NCI-H446 (cell line): ENCODE measurements around the gene TASOR2.

ENCODE experiments used
- DNase-seq, 2 experiments: peaks; one replicate each; lab custom pipeline; 2025; lab: John Stamatoyannopoulos, UW

The TASOR2 gene, protein sequence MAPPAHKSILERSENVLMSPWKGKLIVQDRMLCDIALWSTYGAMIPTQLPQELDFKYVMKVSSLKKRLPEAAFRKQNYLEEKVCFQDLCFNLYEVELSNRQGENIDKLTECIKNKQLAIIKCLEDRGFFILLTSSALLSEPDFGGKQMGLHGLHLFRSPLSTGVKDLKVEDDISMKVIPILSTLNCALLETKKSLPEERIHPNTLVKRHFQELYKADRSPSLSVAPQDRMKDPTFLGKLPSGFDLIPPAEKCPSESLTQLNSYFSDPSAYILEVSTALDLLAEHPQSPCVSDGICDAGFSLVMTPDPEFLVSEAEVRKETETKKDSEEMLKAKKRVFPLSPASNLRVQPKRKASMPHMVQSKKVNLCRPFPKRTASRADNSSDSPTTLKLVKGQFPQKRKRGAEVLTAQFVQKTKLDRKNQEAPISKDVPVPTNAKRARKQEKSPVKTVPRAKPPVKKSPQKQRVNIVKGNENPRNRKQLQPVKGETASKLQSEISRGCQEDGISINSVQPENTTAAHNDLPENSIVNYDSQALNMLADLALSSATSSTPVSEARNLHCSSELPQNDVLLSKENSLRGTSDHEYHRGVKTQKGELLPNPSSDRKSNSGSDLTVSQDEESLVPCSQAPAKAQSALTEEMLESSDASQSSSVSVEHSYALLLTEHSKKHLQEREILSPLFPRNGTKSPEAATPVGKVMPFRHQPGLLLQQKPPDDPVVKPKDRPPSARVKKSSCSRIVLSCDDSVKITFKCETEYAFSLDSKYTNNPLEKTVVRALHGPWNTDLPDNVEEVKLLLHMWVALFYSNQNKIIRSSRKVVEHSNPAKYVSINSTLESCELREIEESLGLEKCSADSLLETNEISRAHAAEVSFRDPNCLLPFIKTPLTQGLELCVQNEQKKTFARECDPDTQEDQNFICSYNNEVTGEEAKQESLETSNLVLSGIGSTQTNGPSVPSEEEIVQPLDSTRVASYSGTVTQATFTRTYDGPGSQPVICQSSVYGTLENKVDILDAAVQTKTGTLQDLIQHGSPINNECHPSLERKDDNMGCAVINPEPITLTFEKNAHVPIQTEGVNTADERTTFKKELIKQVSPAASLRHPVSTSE (N-terminal part only)

DNA sequence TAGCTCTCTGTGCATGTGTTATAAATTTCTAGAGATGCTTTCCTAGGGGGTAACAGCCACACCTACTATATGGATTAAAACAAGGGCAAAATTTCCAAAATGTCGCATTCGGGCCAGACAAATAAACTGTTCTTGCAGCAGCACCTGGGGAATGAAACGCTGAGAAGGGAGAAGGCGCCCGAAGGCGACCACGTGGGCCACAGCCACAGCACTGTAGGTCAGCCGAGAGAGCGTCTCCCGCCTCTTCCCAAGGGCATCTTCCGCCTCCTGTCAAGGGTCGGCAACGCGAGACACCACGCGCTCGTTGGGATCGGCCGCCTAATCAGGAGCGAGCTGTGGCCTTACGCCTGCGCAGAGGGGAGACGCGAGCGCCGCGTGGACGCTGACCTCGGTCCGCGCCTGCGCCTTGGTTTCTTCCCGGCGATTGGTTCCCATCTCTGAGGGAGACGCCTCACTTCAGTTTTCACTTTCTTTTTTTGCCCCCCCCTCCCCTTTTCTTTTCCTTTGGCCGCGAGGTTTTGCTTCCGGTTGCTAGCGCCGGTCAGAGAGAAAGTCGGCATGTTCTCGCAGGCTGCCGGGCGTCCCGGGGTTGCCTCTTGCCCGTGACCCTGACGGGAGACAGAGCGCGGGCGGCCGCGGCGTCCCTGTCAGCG, at the start of gene TASOR2:
TASOR2 (plus strand) TSS at position 521 of the 653 bp plus-strand sequence. CDS start 35,805 bp downstream, outside the sequence.
- peak; percentile 91 to 98 for DNase-seq

DNA sequence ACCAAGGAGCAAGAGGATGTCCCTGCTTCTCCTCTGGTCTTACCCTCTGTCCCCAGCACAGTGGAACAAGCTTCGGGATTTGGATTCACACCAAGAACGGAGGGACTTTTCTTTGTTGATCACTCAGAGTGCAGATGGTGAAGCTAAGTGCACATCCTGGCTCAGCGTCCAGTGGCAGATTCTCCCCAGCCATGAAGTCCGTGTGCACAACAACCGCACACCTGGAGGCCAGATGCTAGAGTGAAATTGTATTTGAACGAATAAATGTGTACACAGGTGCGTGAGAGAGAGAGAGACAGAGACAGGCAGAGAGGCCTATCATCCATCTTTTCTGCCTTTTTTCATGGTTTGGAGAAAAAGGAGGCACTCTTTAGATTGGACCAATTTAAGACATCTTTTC, 49.7 kb upstream of the TASOR2 start:
- DNase-seq, result no peak

DNA sequence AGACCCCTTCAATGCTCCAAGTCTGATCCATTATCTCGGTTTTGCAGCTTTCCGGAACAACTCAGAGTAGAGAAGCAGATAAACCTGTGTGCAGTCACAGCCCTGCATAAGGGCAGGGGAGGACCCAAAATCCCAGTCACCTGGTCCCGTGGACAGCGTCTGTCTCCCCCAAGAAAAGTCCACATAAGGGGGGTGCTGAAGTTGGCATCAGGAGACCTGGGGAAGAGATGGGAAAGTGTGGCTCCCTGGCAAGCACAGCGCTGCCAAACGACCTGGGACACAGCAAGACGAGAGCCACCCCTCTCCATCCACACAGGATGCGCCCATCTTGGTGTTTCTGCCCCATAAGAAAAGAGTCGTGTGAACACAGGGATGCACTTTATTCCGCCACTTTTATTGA, 46.1 kb upstream of the TASOR2 start:
- no peak for DNase-seq

DNA sequence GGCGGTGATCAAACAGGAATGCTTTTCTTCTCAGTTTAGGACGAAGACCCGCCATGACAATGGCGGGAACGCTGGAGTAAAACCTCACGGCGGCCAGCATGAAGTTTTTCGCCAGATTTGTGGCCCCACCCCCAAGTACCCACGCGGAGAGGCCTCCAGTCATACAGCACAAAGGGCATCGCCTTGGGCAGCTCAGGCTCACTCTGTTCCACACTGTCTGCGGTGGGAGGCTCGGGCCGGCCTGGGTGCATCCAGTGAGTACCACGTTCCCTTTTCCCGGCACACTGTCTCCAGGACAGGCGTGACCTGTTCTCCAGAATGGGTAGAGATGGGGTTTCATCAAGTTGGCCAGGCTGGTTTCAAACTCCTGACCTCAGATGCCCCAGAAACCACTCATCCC, 45.6 kb upstream of the TASOR2 start:
- DNase-seq, result no peak

DNA sequence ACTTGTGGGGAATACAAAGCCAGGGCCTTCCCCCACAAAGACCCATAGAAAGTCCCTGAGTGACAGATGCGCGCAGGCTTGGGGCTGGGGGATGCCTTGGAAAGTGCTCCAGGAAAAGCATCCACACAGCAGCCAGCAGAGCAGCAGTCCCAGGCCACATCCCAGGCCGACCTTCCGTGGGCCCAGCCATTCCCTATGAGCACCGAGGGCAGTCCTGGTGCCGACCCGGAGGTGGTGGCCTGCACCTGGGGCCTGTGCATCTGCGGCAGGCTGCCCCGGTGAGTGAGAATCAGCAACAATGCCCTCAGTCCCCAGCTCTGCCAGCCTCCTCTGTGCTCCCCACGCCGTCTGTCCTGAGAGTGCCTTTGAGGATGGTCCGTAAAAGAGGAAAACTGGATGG, 44.6 kb upstream of the TASOR2 start:
- no peak for DNase-seq

DNA sequence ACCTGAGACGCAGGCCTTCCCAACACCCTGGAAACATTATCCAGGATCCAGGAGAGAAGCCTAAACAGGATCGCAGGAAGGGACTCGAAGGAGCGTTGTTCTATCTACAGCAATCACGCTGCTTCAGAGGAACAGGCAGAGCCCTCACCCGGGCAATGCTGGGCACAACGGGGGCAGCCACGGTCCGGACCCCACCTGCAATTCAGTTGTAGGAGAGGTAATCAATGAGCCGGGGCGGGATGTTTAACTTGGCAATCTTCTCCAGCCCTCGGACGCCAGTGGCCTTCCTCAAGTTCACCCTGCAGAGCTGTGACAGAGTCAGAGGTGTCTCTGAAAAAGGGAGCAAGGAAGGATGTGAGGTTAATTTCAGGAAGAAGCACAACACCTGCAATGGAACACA, 44.1 kb upstream of the TASOR2 start:
- no peak for DNase-seq

DNA sequence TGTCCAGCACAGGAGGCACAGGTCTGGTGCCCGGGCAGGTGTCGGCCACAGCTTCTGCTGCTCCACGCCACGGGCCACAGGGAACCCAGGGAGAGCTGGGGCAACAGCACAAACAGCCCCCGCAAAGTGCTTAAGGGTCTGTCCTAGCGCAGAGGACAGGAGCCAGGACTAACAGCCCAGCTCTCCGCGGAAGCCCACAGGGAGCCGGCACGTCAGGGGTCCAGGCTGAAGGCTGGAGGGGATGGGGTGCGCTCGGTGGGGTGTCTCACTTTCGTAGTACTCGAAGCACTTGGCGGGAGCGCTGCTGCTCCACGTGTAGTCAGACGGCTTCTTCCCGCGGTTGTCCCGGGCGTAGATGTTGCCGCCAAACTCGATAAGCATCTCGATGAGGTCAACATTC, 43.1 kb upstream of the TASOR2 start:
- DNase-seq, result no peak

DNA sequence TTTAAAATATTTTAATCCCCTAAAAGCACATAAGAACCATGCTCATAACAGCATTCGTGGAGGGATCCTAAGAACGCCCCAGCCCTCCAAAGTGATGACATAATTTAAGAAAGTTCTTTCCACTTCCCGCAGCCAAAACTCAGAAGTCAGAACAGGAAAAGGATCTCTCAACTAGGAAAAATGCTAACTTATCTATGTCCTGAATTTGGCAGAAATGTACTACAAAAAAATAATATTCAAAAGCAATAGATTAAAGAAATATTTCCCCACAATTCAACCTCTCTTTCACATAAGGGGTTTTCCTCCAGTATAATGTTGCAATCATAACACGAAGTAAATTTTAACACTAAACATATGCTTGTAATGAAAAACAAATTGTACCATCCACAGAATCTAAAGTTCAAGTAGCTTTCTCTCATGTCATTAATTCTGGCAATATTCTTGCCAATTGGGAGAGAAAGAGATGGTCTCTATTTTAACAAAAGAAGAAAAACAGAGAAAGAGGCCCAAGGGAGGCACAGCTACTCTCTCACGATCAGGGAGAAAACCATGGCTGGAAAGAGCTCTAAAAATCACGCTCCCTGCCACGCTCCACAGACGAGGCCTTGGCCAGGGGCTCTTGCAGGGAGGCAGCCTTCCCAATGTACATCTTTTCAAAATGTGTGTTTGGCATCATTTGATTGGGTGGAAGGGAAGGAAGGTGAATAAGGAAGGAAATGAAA, 41.1 kb upstream of the TASOR2 start:
- no peak for DNase-seq

DNA sequence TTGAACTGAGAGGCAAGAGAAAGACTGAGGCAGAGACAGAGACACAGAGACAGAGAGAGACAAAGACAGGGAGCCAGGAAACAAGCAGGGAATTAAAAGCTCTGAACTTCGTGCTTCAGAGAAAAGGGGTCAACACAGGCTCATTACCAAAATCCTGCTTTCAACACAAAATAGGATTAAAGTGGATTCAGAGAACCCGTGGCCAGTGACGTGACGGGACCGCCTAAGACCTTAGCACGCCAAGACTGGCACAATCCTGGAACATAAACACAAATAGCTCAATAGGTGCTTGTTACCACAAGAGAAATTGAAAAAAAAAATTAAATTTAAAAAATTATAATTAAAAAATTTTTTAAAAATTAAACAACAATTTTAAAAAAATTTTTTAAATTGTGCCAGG, 39.7 kb upstream of the TASOR2 start:
- no peak for DNase-seq

DNA sequence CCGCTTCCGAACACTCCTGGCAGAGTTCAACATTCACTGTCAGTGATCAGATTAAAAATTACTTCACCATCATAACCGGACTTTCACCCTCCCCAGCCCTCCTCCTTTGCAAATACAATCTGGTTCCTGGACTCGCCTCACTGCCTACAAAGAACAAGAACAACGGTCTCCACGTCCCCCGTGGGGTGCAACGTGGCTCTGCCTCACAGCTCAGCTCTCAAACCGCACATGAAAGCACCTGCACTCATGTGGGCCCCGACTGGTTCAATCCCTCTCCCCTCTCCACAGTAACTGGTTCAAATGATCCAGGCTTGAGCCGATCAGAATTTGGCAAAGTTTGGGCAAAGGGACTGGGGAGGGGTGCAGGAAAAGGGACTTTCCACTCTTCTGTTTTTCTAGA, 39.3 kb upstream of the TASOR2 start:
- DNase-seq, result no peak

DNA sequence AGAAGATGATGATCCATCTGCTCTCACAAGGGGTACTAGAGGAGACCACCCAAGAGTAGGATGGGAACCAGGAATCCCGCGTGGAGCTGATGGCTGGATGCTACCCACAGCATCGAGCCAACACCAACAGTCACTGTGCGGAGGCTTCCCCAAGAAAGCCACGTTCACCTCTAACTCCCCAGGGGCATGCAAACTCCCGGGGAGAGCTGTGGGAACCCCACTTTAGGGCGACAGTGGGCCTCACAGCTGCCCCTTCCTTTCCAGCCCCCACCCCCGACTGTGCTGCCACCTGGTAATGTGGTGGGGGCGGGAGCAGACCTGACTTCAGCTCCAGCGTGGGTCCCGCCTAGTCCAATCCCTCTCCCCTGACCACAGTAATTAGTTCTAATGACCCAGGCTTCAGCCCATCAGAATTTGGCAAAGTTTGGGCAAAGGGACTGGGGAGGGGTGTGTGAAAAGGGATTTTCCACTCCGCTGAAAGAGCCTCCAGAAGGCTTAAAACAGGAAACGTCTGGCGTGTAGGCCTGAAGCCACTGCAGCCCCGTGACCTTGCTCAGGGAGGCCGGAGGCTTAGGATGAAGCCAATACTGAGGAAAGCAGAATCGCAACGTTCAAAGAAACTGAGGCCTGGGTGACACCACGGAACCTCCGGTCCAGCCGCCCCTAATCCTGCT, 38.6 kb upstream of the TASOR2 start:
- DNase-seq, result no peak

DNA sequence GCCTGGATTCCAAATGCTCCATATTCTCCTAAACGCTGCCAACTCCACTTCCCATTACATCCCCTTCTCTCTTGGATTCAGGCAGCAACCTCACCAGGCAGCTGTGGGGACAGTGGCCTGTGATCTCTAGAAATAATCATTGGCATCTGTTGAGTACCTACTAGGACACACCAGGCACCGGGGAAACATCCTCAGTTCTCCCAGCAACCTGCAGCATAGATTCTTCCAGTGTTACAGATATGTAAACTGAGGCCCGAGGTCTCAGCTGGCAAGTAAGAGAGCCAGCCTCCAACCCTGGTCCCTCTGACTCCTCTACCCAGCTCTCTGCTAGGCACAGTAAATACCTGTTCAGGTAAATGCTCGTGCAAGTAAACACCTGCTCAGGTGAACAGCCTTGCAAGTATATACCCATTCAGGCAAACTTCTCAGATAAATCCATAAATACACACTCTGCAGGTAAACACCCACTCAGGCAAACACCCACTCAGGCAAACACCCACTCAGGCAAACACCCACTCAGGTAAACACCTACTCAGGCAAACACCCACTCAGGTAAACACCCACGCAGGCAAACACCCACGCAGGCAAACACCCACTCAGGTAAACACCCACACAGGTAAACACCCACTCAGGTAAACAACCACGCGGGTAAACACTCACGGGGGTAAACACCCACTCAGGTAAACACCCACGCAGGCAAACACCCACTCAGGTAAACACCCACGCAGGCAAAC, 37.0 kb upstream of the TASOR2 start:
- no peak for DNase-seq

DNA sequence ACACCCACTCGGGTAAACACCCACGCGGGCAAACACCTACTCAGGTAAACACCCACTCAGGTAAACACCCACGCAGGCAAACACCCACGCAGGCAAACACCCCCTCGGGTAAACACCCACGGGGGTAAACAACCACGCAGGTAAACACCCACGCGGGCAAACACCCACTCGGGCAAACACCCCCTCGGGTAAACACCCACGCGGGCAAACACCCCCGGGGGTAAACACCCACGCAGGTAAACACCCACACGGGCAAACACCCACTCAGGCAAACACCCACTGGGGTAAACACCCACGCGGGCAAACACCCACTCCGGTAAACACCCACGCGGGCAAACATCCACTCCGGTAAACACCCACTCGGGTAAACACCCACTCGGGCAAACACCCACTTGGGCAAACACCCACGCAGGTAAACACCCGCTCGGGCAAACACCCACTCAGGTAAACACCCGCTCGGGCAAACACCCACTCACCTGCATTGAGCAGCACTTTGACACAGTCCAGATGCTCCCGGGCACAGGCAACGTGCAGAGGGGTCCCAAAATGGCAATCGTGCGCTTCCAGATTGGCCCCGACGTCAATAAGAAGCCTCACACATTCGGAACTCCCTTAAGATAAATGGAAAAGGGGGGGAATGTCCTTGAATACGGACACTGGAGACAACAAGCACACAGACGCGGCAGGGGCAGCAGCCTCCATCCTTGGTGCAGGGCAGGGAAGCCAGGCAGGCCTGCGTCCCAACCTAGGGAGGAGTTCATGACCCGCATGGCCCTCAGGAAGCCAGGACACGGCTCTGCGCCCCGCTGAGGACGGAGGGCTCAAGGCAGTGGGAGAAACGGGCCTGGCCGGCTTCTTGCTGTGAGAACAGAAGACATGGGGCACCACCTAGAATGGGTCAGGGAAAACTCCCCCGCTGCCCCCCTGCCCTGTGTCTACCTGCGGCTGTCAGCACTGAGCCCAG, 35.9 kb upstream of the TASOR2 start:
- DNase-seq, result no peak

DNA sequence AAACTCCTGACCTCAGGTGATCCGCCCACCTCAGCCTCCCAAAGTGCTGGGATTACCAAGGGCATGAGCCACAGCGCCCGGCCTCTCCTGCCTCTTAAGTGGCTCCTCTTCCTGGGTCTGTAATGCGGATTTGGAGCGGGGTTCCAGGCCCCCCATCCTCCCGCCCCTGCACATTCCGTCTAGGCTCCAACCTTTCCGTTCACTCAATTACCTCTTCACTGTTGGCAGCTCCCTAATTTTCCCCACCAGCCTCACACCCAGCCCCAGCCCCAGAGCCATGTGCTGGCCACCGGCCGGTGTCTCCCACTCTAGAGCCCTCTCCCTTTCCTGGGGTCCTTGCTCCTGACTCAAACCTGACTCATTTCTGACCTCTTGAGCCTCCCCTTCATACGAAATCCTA, 34.9 kb upstream of the TASOR2 start:
- DNase-seq, result no peak

DNA sequence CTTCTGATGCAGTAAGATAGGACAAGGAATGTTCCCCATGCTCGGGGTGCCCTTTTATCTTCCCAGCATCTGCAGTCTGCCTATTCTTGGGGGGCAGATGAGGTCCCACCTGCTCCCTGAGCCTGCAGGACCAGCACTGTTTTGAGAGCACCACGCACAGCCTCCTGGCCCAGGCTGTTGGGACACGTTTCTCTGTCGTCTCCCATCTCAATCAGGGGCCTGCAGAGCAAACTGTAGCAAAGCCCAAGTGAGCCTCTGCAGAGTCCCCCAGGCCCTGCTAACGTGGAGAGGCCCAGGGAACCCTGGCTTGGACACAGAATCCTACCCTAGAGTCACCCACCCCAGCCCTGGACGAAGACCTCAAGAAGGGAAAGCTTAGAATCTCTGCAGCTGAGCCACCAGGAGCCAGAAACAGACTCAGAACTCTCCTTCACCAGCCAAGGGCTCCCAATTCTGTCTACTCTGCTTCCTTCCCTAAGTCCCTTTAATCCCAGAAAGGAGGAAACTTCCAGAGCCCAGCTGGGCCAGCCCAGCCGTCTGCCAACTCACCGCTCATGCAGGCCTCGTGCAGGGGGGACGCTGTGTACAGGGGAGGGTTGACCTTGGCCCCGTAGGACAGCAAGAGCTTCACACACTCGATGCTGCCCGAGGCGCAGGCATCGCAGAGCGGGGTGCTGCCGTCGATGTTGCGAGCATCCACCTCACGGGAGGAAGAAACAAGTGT, 33.8 kb upstream of the TASOR2 start:
- DNase-seq, result no peak

DNA sequence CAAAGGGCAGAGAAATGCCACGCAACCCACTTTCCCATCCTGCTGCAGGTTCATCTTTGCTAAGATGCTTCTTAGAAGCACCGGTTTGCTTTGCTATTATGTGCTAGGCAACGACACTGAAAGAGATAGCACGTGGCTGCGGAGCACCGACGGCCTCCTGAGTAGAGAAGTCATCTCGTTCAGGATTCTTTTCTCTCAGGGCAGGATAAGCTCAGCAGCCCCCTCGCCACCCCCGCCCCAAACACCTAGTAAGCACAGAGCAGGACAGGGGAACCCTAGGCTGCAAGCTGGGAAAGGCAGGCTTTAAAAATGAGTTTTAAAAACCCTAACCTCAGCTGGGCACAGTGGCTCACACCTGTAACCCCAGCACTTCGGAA, 33.3 kb upstream of the TASOR2 start:
- no peak for DNase-seq

DNA sequence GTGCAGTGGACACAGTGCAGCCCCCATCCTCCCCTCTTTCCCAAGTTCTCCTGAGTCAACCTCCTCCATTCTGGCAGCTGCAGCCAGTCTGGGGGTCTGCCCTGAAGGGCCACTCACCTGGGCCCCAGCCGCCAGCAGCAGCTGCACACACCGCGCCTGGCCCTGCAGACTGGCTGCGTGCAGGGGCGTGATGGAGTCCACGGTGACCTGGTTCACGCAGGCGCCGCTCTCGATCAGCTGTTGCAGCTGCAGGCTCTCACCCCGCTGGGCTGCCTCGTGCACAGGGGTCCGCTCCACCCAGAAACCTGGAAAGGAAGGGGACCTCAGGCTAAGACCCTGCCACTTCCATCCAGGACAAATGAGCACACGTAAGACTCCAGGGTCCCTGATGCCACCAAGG, 31.9 kb upstream of the TASOR2 start:
- no peak for DNase-seq

DNA sequence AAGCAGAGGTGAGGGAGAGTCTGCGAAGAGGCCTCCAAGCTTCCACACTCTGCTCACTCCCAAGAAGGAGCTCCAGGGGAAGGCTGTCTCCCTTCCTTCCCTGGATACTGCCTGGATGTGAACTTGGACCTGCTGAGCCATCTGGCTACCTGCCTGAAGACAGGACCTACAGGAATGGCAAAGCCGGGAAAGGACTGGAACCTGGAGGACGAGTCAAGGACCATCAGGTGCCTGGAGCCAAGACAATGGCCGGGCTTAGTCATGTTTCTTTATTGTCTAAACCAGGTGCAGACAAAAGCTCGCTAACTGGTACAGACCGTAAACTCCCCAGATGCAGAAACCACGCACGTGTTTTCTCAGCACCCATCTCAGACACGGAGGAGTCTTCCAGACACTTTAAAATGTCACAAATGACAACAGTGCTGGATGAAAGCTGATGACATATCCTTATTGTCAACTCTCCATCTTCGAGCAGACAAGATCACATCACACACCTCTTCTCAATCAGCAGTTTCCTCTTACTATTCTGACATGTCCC, 30.4 kb upstream of the TASOR2 start:
- no peak for DNase-seq
